ENCODE data around the gene SYNE2. TPM values are rescaled to one million over a fixed set of nuclear protein-coding genes. Genes with fewer than 3 reads are reported as not detected.

SYNE2 gene
- total and polyA plus RNA-seq, 2 of the 8 experiments (the other 6 are each of a cell fraction or from before 2014, with no cell fraction given), result 32.6 to 46.1 TPM

DNA sequence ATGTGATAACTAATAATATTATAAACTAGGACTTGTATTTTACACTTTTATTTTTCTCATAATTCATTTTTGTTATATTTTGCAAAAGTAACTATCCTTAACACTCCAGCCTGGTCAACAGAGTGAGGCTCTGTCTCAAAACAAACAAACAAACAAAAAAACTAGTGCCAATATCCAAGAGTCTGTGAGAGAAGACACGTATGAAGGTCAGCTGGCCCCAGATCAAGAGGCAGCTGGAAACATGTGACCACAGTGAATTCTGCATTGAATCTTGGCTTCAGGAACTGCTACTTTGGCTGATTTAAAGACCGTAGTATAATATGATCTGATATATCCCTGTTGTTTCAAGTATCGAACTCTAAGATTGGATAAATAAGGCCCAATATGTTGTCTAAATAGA lies 394.4 kb downstream of the SYNE2 start (continued):
- TF ChIP-seq, protein P1, sequence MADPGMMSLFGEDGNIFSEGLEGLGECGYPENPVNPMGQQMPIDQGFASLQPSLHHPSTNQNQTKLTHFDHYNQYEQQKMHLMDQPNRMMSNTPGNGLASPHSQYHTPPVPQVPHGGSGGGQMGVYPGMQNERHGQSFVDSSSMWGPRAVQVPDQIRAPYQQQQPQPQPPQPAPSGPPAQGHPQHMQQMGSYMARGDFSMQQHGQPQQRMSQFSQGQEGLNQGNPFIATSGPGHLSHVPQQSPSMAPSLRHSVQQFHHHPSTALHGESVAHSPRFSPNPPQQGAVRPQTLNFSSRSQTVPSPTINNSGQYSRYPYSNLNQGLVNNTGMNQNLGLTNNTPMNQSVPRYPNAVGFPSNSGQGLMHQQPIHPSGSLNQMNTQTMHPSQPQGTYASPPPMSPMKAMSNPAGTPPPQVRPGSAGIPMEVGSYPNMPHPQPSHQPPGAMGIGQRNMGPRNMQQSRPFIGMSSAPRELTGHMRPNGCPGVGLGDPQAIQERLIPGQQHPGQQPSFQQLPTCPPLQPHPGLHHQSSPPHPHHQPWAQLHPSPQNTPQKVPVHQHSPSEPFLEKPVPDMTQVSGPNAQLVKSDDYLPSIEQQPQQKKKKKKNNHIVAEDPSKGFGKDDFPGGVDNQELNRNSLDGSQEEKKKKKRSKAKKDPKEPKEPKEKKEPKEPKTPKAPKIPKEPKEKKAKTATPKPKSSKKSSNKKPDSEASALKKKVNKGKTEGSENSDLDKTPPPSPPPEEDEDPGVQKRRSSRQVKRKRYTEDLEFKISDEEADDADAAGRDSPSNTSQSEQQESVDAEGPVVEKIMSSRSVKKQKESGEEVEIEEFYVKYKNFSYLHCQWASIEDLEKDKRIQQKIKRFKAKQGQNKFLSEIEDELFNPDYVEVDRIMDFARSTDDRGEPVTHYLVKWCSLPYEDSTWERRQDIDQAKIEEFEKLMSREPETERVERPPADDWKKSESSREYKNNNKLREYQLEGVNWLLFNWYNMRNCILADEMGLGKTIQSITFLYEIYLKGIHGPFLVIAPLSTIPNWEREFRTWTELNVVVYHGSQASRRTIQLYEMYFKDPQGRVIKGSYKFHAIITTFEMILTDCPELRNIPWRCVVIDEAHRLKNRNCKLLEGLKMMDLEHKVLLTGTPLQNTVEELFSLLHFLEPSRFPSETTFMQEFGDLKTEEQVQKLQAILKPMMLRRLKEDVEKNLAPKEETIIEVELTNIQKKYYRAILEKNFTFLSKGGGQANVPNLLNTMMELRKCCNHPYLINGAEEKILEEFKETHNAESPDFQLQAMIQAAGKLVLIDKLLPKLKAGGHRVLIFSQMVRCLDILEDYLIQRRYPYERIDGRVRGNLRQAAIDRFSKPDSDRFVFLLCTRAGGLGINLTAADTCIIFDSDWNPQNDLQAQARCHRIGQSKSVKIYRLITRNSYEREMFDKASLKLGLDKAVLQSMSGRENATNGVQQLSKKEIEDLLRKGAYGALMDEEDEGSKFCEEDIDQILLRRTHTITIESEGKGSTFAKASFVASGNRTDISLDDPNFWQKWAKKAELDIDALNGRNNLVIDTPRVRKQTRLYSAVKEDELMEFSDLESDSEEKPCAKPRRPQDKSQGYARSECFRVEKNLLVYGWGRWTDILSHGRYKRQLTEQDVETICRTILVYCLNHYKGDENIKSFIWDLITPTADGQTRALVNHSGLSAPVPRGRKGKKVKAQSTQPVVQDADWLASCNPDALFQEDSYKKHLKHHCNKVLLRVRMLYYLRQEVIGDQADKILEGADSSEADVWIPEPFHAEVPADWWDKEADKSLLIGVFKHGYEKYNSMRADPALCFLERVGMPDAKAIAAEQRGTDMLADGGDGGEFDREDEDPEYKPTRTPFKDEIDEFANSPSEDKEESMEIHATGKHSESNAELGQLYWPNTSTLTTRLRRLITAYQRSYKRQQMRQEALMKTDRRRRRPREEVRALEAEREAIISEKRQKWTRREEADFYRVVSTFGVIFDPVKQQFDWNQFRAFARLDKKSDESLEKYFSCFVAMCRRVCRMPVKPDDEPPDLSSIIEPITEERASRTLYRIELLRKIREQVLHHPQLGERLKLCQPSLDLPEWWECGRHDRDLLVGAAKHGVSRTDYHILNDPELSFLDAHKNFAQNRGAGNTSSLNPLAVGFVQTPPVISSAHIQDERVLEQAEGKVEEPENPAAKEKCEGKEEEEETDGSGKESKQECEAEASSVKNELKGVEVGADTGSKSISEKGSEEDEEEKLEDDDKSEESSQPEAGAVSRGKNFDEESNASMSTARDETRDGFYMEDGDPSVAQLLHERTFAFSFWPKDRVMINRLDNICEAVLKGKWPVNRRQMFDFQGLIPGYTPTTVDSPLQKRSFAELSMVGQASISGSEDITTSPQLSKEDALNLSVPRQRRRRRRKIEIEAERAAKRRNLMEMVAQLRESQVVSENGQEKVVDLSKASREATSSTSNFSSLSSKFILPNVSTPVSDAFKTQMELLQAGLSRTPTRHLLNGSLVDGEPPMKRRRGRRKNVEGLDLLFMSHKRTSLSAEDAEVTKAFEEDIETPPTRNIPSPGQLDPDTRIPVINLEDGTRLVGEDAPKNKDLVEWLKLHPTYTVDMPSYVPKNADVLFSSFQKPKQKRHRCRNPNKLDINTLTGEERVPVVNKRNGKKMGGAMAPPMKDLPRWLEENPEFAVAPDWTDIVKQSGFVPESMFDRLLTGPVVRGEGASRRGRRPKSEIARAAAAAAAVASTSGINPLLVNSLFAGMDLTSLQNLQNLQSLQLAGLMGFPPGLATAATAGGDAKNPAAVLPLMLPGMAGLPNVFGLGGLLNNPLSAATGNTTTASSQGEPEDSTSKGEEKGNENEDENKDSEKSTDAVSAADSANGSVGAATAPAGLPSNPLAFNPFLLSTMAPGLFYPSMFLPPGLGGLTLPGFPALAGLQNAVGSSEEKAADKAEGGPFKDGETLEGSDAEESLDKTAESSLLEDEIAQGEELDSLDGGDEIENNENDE (IDR thresholded peaks at IDR 0.05; ENCODE audit: insufficient replicate concordance, low read length), result no peak
- TF ChIP-seq RBBP5 (IDR thresholded peaks at IDR 0.05; ENCODE audit: borderline replicate concordance, low read depth, low read length) (no peak), TAF7 (optimal IDR thresholded peaks at IDR 0.05; ENCODE audit: borderline replicate concordance, low read depth, low read length) (no peak), HDAC2 (IDR thresholded peaks at IDR 0.05; ENCODE audit: borderline replicate concordance in 1 of 2, low read depth in 2 of 2, low read length in 2 of 2) (no peak), JUND (IDR thresholded peaks at IDR 0.05; ENCODE audit: low read length) (no peak), PHF8 (conservative IDR thresholded peaks at IDR 0.05; ENCODE audit: low read depth, low read length) (no peak), BRCA1 (IDR thresholded peaks at IDR 0.05; ENCODE audit: low read depth, low read length) (no peak), RXRA (IDR thresholded peaks at IDR 0.05; ENCODE audit: insufficient read depth, low read depth, low read length) (no peak), CTBP2 (IDR thresholded peaks at IDR 0.05; ENCODE audit: borderline replicate concordance, insufficient read depth, insufficient read length, low read length) (no peak), SUZ12 (IDR thresholded peaks at IDR 0.05; ENCODE audit: low read length) (no peak), POLR2AphosphoS5 (IDR thresholded peaks at IDR 0.05; ENCODE audit: low read depth, low read length) (no peak), YY1 (IDR thresholded peaks at IDR 0.05; ENCODE audit: low read depth, low read length) (no peak)

Data from H1 (cell line).